NT2/D1 (cell line): ENCODE results near the gene SSUH2.

Experiments used
- SUZ12 ChIP-seq: IDR thresholded peaks from 2 replicates; pipeline ENCODE4 v1.6.1; 2011; ENCODE audit not compliant: insufficient read length, insufficient read depth; ENCODE audit errors: extremely low read depth
- YY1 ChIP-seq: IDR thresholded peaks from 2 replicates; pipeline ENCODE4 v1.6.1; 2011; ENCODE audit not compliant: insufficient read length, insufficient read depth
- ZNF274 ChIP-seq: IDR thresholded peaks from 2 replicates; pipeline ENCODE4 v1.6.1; 2011; ENCODE audit warnings: mild to moderate bottlenecking, low read depth, low read length

DNA sequence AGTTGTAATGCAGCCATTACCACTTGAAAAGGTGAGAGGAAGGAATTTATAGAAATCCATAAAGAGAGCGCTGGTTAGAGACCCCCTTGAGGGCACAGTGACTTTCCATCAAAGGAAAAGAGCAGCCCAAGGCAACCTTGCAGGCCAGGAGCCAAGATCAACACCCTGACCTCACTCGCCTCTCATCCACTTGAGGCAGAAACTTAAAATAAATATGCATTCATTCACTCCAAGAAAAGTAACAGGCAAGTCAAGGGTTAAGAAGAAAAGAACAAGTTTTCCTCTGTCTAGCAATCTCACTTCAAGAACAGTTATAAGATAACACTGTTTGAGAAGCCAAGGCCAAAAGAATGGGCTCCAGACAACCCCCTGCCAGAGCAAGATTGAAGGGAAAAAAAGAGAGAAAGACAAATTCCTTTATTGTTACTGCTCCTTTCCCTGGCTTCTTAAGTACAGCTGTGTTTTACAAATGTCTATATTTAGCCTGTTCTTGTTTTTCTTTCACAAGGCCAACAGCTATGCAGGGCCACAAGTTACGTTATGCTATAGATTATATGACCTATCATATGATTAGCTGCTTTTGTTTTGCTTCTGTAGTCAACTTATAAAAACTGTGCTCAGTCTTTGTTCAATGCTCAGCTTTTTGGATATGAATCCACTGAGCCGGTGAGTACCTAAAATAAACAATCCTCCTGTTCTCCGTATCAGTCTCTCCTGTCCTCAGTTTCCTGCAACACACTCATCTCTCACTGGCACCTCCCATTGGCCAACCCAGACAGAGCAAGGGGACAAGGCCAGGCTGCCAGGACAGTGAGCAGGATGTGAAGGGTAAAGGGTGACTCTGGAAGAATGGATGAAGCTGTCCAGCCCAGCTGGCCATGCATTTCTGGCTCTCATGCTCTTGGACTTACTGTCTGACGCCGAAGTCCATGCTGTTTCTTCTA, 15.8 kb upstream of the SSUH2 start:
- no peak for TF ChIP-seq YY1
- TF ChIP-seq SUZ12 = no peak
- TF ChIP-seq ZNF274 = no peak
